KOPT-K1 (cell line): ENCODE results near the gene ALK.
"Not testable (repeated sequence)": the region's sequence is repeated elsewhere in the genome, so short reads cannot be mapped to it uniquely, and the experiment has no call there.

Source experiments
- H3K27ac ChIP-seq: fragments of 200-600 bp; sonication (generic); 2 replicates; pipeline ENCODE4 v1.5.1; 2016; ENCODE audit warnings: antibody characterized with exemption, mild to moderate bottlenecking, low read depth, low read length; ENCODE audit not compliant: poor library complexity, severe bottlenecking
- H3K36me3 ChIP-seq: fragments of 200-600 bp; sonication (generic); 2 replicates; pipeline ENCODE4 v1.5.1; 2017; ENCODE audit warnings: antibody characterized with exemption, mild to moderate bottlenecking, low read length, moderate library complexity; ENCODE audit not compliant: insufficient read depth
- H3K9me3 ChIP-seq: fragments of 200-600 bp; sonication (generic); 2 replicates; pipeline ENCODE4 v1.5.1; 2017; ENCODE audit warnings: antibody characterized with exemption, low read length, mild to moderate bottlenecking; ENCODE audit not compliant: insufficient read depth, poor library complexity, severe bottlenecking

The ALK gene

GRCh38 chr2:29270701-29271121, 650.7 kb downstream of the ALK start:
- Histone ChIP-seq H3K27ac (no peak overlapping the region), H3K9me3 (no peaks in the 10 kb centered on the region), H3K36me3 (no peaks in the 10 kb centered on the region)

GRCh38 chr2:29269765-29270109, 651.6 kb downstream of the ALK start:
- Histone ChIP-seq H3K9me3 (no peaks in the 10 kb centered on the region), H3K27ac (no peak overlapping the region), H3K36me3 (no peaks in the 10 kb centered on the region)

- H3K9me3 ChIP-seq, result no peaks in the 10 kb centered on the region
- no peaks in the 10 kb centered on the region for H3K36me3 ChIP-seq
- no peak overlapping the region for H3K27ac ChIP-seq
Measured at GRCh38 chr2:29269095-29269764, 652.2 kb downstream of the ALK start.

GRCh38 chr2:29267720-29268119, 653.7 kb downstream of the ALK start:
- Histone ChIP-seq H3K27ac (no peak overlapping the region), H3K36me3 (no peaks in the 10 kb centered on the region), H3K9me3 (peaks cover 5% of the 10 kb centered on the region)

- no peaks in the 10 kb centered on the region for H3K36me3 ChIP-seq
- H3K9me3 ChIP-seq, result peaks cover 5% of the 10 kb centered on the region
- H3K27ac ChIP-seq, result no peak overlapping the region
Measured at GRCh38 chr2:29263886-29264285, 657.5 kb downstream of the ALK start.

- H3K9me3 ChIP-seq, result peaks cover 5% of the 10 kb centered on the region
- no peak overlapping the region for H3K27ac ChIP-seq
- no peaks in the 10 kb centered on the region for H3K36me3 ChIP-seq
Measured at GRCh38 chr2:29262681-29263260, 658.6 kb downstream of the ALK start.

GRCh38 chr2:29261003-29261402, 660.4 kb downstream of the ALK start:
- H3K27ac ChIP-seq, result no peak overlapping the region
- no peaks in the 10 kb centered on the region for H3K36me3 ChIP-seq
- peaks cover 5% of the 10 kb centered on the region for H3K9me3 ChIP-seq

- Histone ChIP-seq H3K27ac (no peak overlapping the region), H3K36me3 (no peaks in the 10 kb centered on the region), H3K9me3 (peaks cover 5% of the 10 kb centered on the region)
Measured at GRCh38 chr2:29260142-29260772, 661.1 kb downstream of the ALK start.

GRCh38 chr2:29259221-29259620, 662.2 kb downstream of the ALK start:
- Histone ChIP-seq H3K27ac (no peak overlapping the region), H3K9me3 (peaks cover 5% of the 10 kb centered on the region), H3K36me3 (no peaks in the 10 kb centered on the region)

- Histone ChIP-seq H3K27ac (no peak overlapping the region), H3K9me3 (no peaks in the 10 kb centered on the region), H3K36me3 (no peaks in the 10 kb centered on the region)
Measured at GRCh38 chr2:29255004-29255403, 666.4 kb downstream of the ALK start.

- not testable (repeated sequence) for H3K9me3 ChIP-seq, H3K27ac ChIP-seq, H3K36me3 ChIP-seq
Measured at GRCh38 chr2:29253495-29254275, 667.7 kb downstream of the ALK start.

- Histone ChIP-seq H3K36me3 (no peaks in the 10 kb centered on the region), H3K27ac (no peak overlapping the region), H3K9me3 (no peaks in the 10 kb centered on the region)
Measured at GRCh38 chr2:29253026-29253425, 668.4 kb downstream of the ALK start.

GRCh38 chr2:29251406-29251805, 670.0 kb downstream of the ALK start:
- H3K9me3 ChIP-seq, result no peaks in the 10 kb centered on the region
- H3K36me3 ChIP-seq, result no peaks in the 10 kb centered on the region
- no peak overlapping the region for H3K27ac ChIP-seq

GRCh38 chr2:29250977-29251376, 670.4 kb downstream of the ALK start:
- H3K36me3 ChIP-seq, result no peaks in the 10 kb centered on the region
- H3K27ac ChIP-seq, result no peak overlapping the region

GRCh38 chr2:29249666-29250253, 671.6 kb downstream of the ALK start:
- H3K9me3 ChIP-seq, result no peaks in the 10 kb centered on the region
- no peaks in the 10 kb centered on the region for H3K36me3 ChIP-seq
- H3K27ac ChIP-seq, result no peak overlapping the region

More at GRCh38 chr2:29250977-29251376, 670.4 kb downstream of the ALK start:
- H3K9me3 ChIP-seq, result no peaks in the 10 kb centered on the region
